Activated T-cell treated with anti-CD3 and anti-CD28 coated beads, Interleukin-2, amount 50 U/mL, for 72 hours (primary cell): ENCODE results near the gene IFNL3. TPM values are rescaled to one million over a fixed set of nuclear protein-coding genes. Genes with fewer than 3 reads are reported as not detected.
A peak's percentile ranks its signal among the peaks of the same experiment; 100 is the strongest.
"Not testable (repeated sequence)": the region's sequence is repeated elsewhere in the genome, so short reads cannot be mapped to it uniquely, and the experiment has no call there.

Experiments used
- ATAC-seq, 2 donors: fragments of 150-1000 bp; cut with Tn5 transposase; replicated peaks in 1 of 2; 2 replicates each; pipeline ENCODE4 v1.10.0; 2021; ENCODE audit warnings: moderate library complexity in 2 of 2, mild to moderate bottlenecking in 1 of 2
- DNase-seq, 2 donors: peaks; one replicate each; pipeline ENCODE4 v3.0.0; 2021 to 2022; ENCODE audit warnings: mixed read lengths in 1 of 2
- H3K27ac Mint-ChIP-seq: one replicate; pipeline ENCODE4 v1.8.0; 2022; ENCODE audit warnings: mild to moderate bottlenecking, moderate library complexity, mixed read lengths
- H3K27me3 Mint-ChIP-seq: one replicate; pipeline ENCODE4 v1.8.0; 2022; ENCODE audit warnings: low read depth, mixed read lengths
- H3K36me3 Mint-ChIP-seq, 2 donors: one replicate each; pipeline ENCODE4 v1.8.0; 2022; ENCODE audit warnings: mixed read lengths in 2 of 2, mild to moderate bottlenecking in 1 of 2; ENCODE audit not compliant: insufficient read depth in 2 of 2
- H3K4me1 Mint-ChIP-seq: one replicate; pipeline ENCODE4 v1.8.0; 2022; ENCODE audit warnings: low read depth, mixed read lengths
- H3K4me3 Mint-ChIP-seq, 2 donors: one replicate each; pipeline ENCODE4 v1.8.0; 2022; ENCODE audit warnings: mild to moderate bottlenecking in 2 of 2, mixed read lengths in 2 of 2, moderate library complexity in 2 of 2
- H3K9me3 Mint-ChIP-seq, 2 donors: one replicate each; pipeline ENCODE4 v1.8.0; 2022; ENCODE audit warnings: mixed read lengths in 2 of 2
- total RNA-seq, 2 donors: library from RNA; stranded (reverse); gene quantifications; one replicate each; pipeline ENCODE4 v1.2.3, GENCODE V29; 2022

Gene IFNL3
- total RNA-seq, 2 donors from 2014 or later = 0.53 TPM; not detected in 1

DNA sequence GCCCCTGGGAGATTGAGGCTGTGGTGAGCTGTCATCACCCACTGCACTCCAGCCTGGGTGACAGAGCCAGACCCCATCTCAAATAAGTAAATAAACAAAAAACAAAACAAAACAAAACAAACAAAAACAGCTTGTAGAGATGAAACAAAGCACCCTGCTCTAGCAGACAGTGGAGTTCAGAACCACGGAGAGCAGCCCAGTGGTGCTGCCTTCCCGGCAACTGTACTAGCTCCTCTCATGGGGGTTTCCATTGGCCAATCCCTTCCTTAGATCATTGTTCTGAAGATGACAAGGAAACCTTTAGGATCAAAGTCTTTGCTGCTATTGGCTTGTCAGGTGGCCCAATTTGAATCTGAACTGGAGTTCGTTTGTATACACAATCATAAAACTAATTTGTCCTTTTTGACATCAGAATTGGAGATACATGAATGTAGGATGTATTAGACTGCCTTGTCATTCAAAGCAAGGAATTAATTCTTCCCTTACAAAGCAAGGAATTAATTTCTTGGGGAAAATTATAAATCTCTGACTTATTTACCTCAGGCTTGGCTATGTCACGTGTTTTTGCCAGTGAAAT is 21.0 kb downstream of the IFNL3 start:
- Mint-ChIP-seq H3K27ac (no peak overlapping the region), H3K9me3 (no peaks in the 10 kb centered on the region), H3K36me3 (peaks cover 0 to 3% of the 10 kb centered on the region in 2 donors), H3K27me3 (peaks cover 35% of the 10 kb centered on the region), H3K4me1 (peaks cover 4% of the 10 kb centered on the region), H3K4me3 (no peak overlapping the region)
- DNase-seq (no peak), ATAC-seq (no peak)

- not testable (repeated sequence) for H3K4me1 Mint-ChIP-seq, H3K27ac Mint-ChIP-seq, H3K4me3 Mint-ChIP-seq, DNase-seq, ATAC-seq, H3K36me3 Mint-ChIP-seq, H3K9me3 Mint-ChIP-seq
- H3K27me3 Mint-ChIP-seq = peaks cover 22% of the 10 kb centered on the region
Measured at GRCh38 chr19:39219108-39219507, 25.7 kb downstream of the IFNL3 start.

DNA sequence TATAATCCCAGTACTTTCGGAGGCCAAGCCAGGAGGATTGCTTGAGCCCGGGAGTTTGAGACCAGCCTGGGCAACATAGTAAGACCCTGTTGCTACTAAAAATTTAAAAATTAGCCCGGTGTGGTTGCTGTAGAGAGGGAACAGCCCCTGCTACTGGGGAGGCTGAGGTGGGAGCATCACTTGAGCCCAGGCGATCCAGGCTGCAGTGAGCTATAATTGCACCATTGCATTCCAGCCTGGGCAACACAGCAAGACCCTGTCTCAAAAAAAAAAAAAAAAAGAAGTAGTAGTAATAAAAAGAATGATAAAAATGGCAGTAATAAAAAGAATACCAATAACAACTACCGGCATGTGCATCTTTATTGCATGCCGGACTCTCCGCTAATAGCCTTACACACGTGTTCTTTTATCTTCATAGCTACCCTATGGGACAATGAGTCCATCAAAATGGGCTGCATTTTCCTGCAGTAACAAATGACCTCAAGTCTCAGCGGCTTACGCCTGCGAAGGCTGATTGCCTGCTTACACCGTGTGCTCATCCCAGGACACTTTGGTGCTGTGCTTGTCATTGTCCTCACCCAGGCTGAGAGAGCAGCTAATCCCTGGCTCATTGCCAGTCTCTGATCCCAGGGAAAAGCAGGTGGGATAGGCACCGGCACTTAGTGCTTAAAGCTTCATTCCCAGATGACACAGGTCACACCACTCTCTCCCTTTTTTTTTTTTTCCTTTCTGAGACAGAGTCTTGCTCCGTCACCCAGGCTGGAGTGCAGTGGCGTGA is 26.4 kb downstream of the IFNL3 start:
- ATAC-seq (no peak), DNase-seq (no peak)
- Mint-ChIP-seq H3K4me1 (no peaks in the 10 kb centered on the region), H3K4me3 (no peak overlapping the region), H3K27ac (no peak overlapping the region), H3K36me3 (no peaks in the 10 kb centered on the region), H3K9me3 (no peaks in the 10 kb centered on the region), H3K27me3 (peaks cover 22% of the 10 kb centered on the region)

- no peaks in the 10 kb centered on the region for H3K9me3 Mint-ChIP-seq
- no peaks in the 10 kb centered on the region for H3K36me3 Mint-ChIP-seq
- no peak overlapping the region for H3K27ac Mint-ChIP-seq
- no peak for ATAC-seq
- DNase-seq = no peak
- H3K27me3 Mint-ChIP-seq = peaks cover 19% of the 10 kb centered on the region
- H3K4me1 Mint-ChIP-seq = no peaks in the 10 kb centered on the region
- no peak overlapping the region for H3K4me3 Mint-ChIP-seq
Measured at GRCh38 chr19:39217094-39217493, 27.7 kb downstream of the IFNL3 start.

GRCh38 chr19:39215323-39215722 is 29.5 kb downstream of the IFNL3 start:
- H3K27ac Mint-ChIP-seq, H3K9me3 Mint-ChIP-seq, DNase-seq, H3K36me3 Mint-ChIP-seq, H3K4me1 Mint-ChIP-seq, ATAC-seq, H3K4me3 Mint-ChIP-seq: not testable (repeated sequence)
- peaks cover 15% of the 10 kb centered on the region for H3K27me3 Mint-ChIP-seq

DNA sequence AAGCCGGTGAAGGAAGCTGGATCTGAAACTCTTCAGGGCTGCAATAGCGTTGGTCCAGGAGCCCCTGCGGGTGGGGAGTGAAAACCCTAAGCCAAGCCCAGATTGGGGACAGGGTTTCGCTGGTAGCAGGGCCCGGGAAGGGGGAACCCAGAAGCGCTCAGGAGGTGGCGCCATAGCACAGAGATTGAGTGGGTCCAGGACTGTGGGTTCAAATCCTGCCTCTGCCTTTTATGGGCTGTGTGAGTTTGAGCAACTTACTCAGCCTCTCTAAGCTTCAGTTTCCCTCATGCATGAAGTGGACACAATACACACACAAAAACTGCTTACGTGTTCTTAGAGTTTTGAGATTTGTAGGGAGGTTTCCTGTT is 32.4 kb downstream of the IFNL3 start:
- DNase-seq (peak; percentile 66 to 73), ATAC-seq (peak; percentile 89 to 91)
- Mint-ChIP-seq H3K27ac (no peak overlapping the region), H3K27me3 (peaks cover 5% of the 10 kb centered on the region), H3K4me1 (no peaks in the 10 kb centered on the region), H3K9me3 (no peaks in the 10 kb centered on the region), H3K4me3 (no peak overlapping the region), H3K36me3 (no peaks in the 10 kb centered on the region)

GRCh38 chr19:39211731-39212374 is 33.0 kb downstream of the IFNL3 start:
- no peaks in the 10 kb centered on the region for H3K4me1 Mint-ChIP-seq
- peak in 1 of 2 donors; percentile 9 for ATAC-seq

GRCh38 chr19:39209196-39209595 is 35.6 kb downstream of the IFNL3 start:
- no peak overlapping the region for H3K27ac Mint-ChIP-seq
- no peak overlapping the region for H3K4me3 Mint-ChIP-seq
- no peaks in the 10 kb centered on the region for H3K9me3 Mint-ChIP-seq
- ATAC-seq = no peak
- no peak for DNase-seq
- H3K27me3 Mint-ChIP-seq = peaks cover 5% of the 10 kb centered on the region
- H3K4me1 Mint-ChIP-seq = no peaks in the 10 kb centered on the region
- H3K36me3 Mint-ChIP-seq = no peaks in the 10 kb centered on the region

More at GRCh38 chr19:39211731-39212374, 33.0 kb downstream of the IFNL3 start:
- H3K27me3 Mint-ChIP-seq = peaks cover under 1% of the 10 kb centered on the region
- H3K36me3 Mint-ChIP-seq = no peaks in the 10 kb centered on the region
- no peak overlapping the region for H3K27ac Mint-ChIP-seq
- H3K4me3 Mint-ChIP-seq = no peak overlapping the region
- no peak for DNase-seq
- no peaks in the 10 kb centered on the region for H3K9me3 Mint-ChIP-seq

DNA sequence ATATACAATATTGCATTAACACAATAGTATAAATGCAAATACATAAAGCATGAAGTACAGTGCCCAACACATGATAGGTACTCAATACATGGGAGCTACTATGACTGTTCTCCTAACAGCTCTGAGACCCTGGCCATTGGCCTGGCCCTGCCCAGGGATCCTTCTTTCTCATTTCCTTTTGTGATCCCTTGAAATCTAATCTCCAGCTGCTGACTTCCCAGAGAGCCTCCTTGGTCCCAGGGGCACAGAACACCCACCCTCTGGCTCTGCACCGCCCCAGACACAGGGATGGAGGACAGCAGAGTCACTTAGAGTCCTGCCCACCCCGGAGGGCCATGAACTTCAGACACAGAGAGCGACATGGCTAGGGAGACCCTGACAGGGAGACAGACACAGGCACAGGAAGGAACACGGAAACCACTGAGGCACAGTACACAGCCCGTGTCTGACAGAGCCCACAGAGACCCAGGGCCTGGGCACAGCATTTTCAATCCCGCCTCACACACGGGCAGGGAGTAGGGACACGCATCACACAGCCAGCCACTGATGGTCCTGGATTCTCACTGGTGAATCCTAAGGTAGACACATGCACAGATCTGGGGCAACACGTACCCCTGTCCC is 36.5 kb downstream of the IFNL3 start:
- Mint-ChIP-seq H3K27ac (no peak overlapping the region), H3K4me3 (no peak overlapping the region), H3K27me3 (peaks cover 13% of the 10 kb centered on the region), H3K4me1 (no peaks in the 10 kb centered on the region), H3K9me3 (no peaks in the 10 kb centered on the region), H3K36me3 (no peaks in the 10 kb centered on the region)
- ATAC-seq (no peak), DNase-seq (no peak)

GRCh38 chr19:39207293-39207836 is 37.4 kb downstream of the IFNL3 start:
- peaks cover 22% of the 10 kb centered on the region for H3K27me3 Mint-ChIP-seq
- ATAC-seq = no peak
- H3K4me1 Mint-ChIP-seq = no peaks in the 10 kb centered on the region
- DNase-seq = no peak
- no peak overlapping the region for H3K27ac Mint-ChIP-seq
- H3K4me3 Mint-ChIP-seq = no peak overlapping the region
- H3K9me3 Mint-ChIP-seq = no peaks in the 10 kb centered on the region
- H3K36me3 Mint-ChIP-seq = no peaks in the 10 kb centered on the region

- H3K4me3 Mint-ChIP-seq = no peak overlapping the region
- ATAC-seq = no peak
- no peaks in the 10 kb centered on the region for H3K9me3 Mint-ChIP-seq
- no peaks in the 10 kb centered on the region for H3K4me1 Mint-ChIP-seq
- no peak overlapping the region for H3K27ac Mint-ChIP-seq
- H3K27me3 Mint-ChIP-seq = peaks cover 34% of the 10 kb centered on the region
- no peak for DNase-seq
- H3K36me3 Mint-ChIP-seq = no peaks in the 10 kb centered on the region
Measured at GRCh38 chr19:39206122-39206521, 38.7 kb downstream of the IFNL3 start.

GRCh38 chr19:39205449-39205764 is 39.4 kb downstream of the IFNL3 start:
- peaks cover 41% of the 10 kb centered on the region for H3K27me3 Mint-ChIP-seq
- H3K9me3 Mint-ChIP-seq = no peaks in the 10 kb centered on the region
- H3K4me1 Mint-ChIP-seq = no peaks in the 10 kb centered on the region
- no peak overlapping the region for H3K27ac Mint-ChIP-seq
- no peaks in the 10 kb centered on the region for H3K36me3 Mint-ChIP-seq
- no peak overlapping the region for H3K4me3 Mint-ChIP-seq
- ATAC-seq (no peak), DNase-seq (no peak)
